ENCODE results near the gene ANAPC5.
"Not testable (repeated sequence)": the region's sequence is repeated elsewhere in the genome, so short reads cannot be mapped to it uniquely, and the experiment has no call there.

The ANAPC5 gene

DNA sequence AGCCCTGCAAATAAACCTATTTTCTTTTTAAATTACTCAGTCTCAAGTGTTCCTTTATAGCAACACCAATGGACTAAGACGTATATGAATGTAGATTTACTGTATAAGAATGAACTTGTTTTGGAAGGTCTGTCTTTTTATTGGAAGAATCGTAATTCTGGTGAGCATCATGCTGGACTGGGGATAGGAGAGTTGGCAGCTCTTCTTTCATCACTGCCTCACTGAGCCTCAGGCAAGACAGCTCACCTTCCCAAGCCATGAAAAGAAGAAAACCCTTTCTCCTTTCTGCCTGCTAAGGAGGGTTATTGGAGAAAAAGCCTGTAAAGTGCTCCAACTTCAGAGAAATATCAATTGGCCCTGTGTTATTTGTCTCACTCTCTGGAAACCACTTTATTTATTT lies 38.6 kb upstream of the ANAPC5 start:
- no peaks in the 10 kb centered on the region for H3K9me3 ChIP-seq (replicated peaks in 1 of 2; ENCODE audit: control insufficient read depth in 2 of 2, insufficient read depth in 1 of 2, low read depth in 1 of 2, low read length in 2 of 2)
- no peak overlapping the region for H2BK120ac ChIP-seq (ENCODE audit: low read depth, low read length)
- H2BK12ac ChIP-seq (ENCODE audit: low read length): no peak overlapping the region
- no peak overlapping the region for H2AK5ac ChIP-seq (ENCODE audit: low read depth, low read length)
- no peaks in the 10 kb centered on the region for H3K79me1 ChIP-seq (ENCODE audit: low read depth, low read length)
- no CpG with 5 or more reads among the region's 2 CpGs for WGBS, 2 donors (ENCODE audit: extremely low coverage in 2 of 2, insufficient read length in 2 of 2, insufficient replicate concordance in 1 of 2)
- no peak overlapping the region for H4K8ac ChIP-seq (ENCODE audit: low read depth, low read length)
- no peak overlapping the region for H3K27ac ChIP-seq (replicated peaks; ENCODE audit: low read length)
- no peaks in the 10 kb centered on the region for H3K27me3 ChIP-seq (ENCODE audit: control insufficient read depth in 3 of 3, insufficient read depth in 3 of 3, low read depth in 1 of 3, low read length in 3 of 3)
- no peak overlapping the region for H4K91ac ChIP-seq (ENCODE audit: low read depth, low read length, poor library complexity)
- H3K4me2 ChIP-seq (ENCODE audit: insufficient read depth, low read length, poor library complexity, severe bottlenecking): no peak overlapping the region
- no peak overlapping the region for H3K18ac ChIP-seq (ENCODE audit: low read length)
- H2BK15ac ChIP-seq (ENCODE audit: low read length): no peak overlapping the region
- no peak overlapping the region for H3K9ac ChIP-seq (ENCODE audit: low read depth, low read length, poor library complexity)
- H3K23ac ChIP-seq (ENCODE audit: low read depth, low read length, poor library complexity): no peak overlapping the region
- no peak for DNase-seq (ENCODE audit: low spot score)
- no peak overlapping the region for H2AFZ ChIP-seq (ENCODE audit: low read length)
- H3K4me1 ChIP-seq (ENCODE audit: control insufficient read depth in 2 of 2, insufficient read depth in 1 of 2, low read depth in 1 of 2, low read length in 2 of 2): peaks cover 0 to 2% of the 10 kb centered on the region in 2 donors
- H2BK5ac ChIP-seq (ENCODE audit: low read length): no peak overlapping the region
- H3K4ac ChIP-seq (ENCODE audit: low read length): no peak overlapping the region
- H3K14ac ChIP-seq (ENCODE audit: low read length): no peak overlapping the region
- H3K36me3 ChIP-seq (replicated peaks in 1 of 2; ENCODE audit: control insufficient read depth in 2 of 2, insufficient read depth in 2 of 2, low read length in 2 of 2): no peaks in the 10 kb centered on the region
- H3K4me3 ChIP-seq (ENCODE audit: low read length in 2 of 2): no peak overlapping the region

DNA sequence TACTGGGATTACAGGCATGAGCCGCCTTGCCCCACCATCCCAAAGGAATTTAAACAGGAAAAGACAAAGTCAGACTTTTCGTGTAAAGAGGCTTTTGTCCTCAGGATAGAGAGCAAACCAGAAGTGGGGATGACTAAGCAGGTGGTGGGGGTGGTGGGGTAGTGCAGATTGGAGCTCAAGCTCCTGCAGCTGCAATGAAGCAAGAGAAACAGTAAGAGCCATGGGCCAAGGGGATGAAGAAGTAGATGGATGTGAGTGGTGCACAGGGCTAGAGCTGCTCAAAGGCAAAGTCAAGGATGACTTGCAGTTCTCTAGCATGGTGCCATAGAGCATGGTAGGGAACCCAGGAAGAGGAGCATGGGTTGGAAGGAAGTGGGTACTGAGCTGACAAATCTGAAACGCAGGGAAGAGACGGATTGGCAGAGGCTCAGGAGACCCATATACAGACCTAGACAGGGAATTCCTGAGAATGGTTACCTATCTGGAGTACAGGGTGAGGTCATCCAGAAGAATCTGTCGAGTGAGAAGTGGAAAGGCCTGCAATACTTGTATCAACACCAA lies 36.3 kb upstream of the ANAPC5 start:
- Histone ChIP-seq H3K4me3 (ENCODE audit: low read length in 2 of 2) (no peak overlapping the region), H3K4me2 (ENCODE audit: insufficient read depth, low read length, poor library complexity, severe bottlenecking) (no peak overlapping the region), H3K18ac (ENCODE audit: low read length) (no peak overlapping the region), H3K27me3 (ENCODE audit: control insufficient read depth in 3 of 3, insufficient read depth in 3 of 3, low read depth in 1 of 3, low read length in 3 of 3) (no peaks in the 10 kb centered on the region), H2BK120ac (ENCODE audit: low read depth, low read length) (no peak overlapping the region), H3K23ac (ENCODE audit: low read depth, low read length, poor library complexity) (no peak overlapping the region), H4K8ac (ENCODE audit: low read depth, low read length) (no peak overlapping the region), H3K4me1 (ENCODE audit: control insufficient read depth in 2 of 2, insufficient read depth in 1 of 2, low read depth in 1 of 2, low read length in 2 of 2) (peaks cover 0 to 2% of the 10 kb centered on the region in 2 donors), H2AFZ (ENCODE audit: low read length) (no peak overlapping the region), H3K79me1 (ENCODE audit: low read depth, low read length) (no peaks in the 10 kb centered on the region), H2BK15ac (ENCODE audit: low read length) (no peak overlapping the region), H2AK5ac (ENCODE audit: low read depth, low read length) (no peak overlapping the region), H3K36me3 (replicated peaks in 1 of 2; ENCODE audit: control insufficient read depth in 2 of 2, insufficient read depth in 2 of 2, low read length in 2 of 2) (no peaks in the 10 kb centered on the region), H2BK5ac (ENCODE audit: low read length) (no peak overlapping the region), H3K4ac (ENCODE audit: low read length) (no peak overlapping the region), H3K9ac (ENCODE audit: low read depth, low read length, poor library complexity) (no peak overlapping the region), H2BK12ac (ENCODE audit: low read length) (no peak overlapping the region), H4K91ac (ENCODE audit: low read depth, low read length, poor library complexity) (no peak overlapping the region), H3K14ac (ENCODE audit: low read length) (no peak overlapping the region), H3K27ac (replicated peaks; ENCODE audit: low read length) (no peak overlapping the region), H3K9me3 (replicated peaks in 1 of 2; ENCODE audit: control insufficient read depth in 2 of 2, insufficient read depth in 1 of 2, low read depth in 1 of 2, low read length in 2 of 2) (no peaks in the 10 kb centered on the region)
- DNase-seq (ENCODE audit: low spot score): no peak
- WGBS, 2 donors (ENCODE audit: extremely low coverage in 2 of 2, insufficient read length in 2 of 2, insufficient replicate concordance in 1 of 2): no CpG with 5 or more reads among the region's 5 CpGs

GRCh38 chr12:121384891-121385290 lies 32.7 kb upstream of the ANAPC5 start:
- H3K18ac ChIP-seq (ENCODE audit: low read length); H3K27me3 ChIP-seq (ENCODE audit: control insufficient read depth in 3 of 3, insufficient read depth in 3 of 3, low read depth in 1 of 3, low read length in 3 of 3); H2BK5ac ChIP-seq (ENCODE audit: low read length); H2BK15ac ChIP-seq (ENCODE audit: low read length); H3K36me3 ChIP-seq (replicated peaks in 1 of 2; ENCODE audit: control insufficient read depth in 2 of 2, insufficient read depth in 2 of 2, low read length in 2 of 2); H3K9me3 ChIP-seq (replicated peaks in 1 of 2; ENCODE audit: control insufficient read depth in 2 of 2, insufficient read depth in 1 of 2, low read depth in 1 of 2, low read length in 2 of 2); H3K4me2 ChIP-seq (ENCODE audit: insufficient read depth, low read length, poor library complexity, severe bottlenecking); H3K14ac ChIP-seq (ENCODE audit: low read length); H4K91ac ChIP-seq (ENCODE audit: low read depth, low read length, poor library complexity); H3K4me3 ChIP-seq (ENCODE audit: low read length in 2 of 2); H3K23ac ChIP-seq (ENCODE audit: low read depth, low read length, poor library complexity); H3K4me1 ChIP-seq (ENCODE audit: control insufficient read depth in 2 of 2, insufficient read depth in 1 of 2, low read depth in 1 of 2, low read length in 2 of 2); DNase-seq (ENCODE audit: low spot score); H4K8ac ChIP-seq (ENCODE audit: low read depth, low read length); H3K9ac ChIP-seq (ENCODE audit: low read depth, low read length, poor library complexity); H2AK5ac ChIP-seq (ENCODE audit: low read depth, low read length); H3K4ac ChIP-seq (ENCODE audit: low read length); H3K79me1 ChIP-seq (ENCODE audit: low read depth, low read length); H3K27ac ChIP-seq (replicated peaks; ENCODE audit: low read length); H2BK120ac ChIP-seq (ENCODE audit: low read depth, low read length); H2AFZ ChIP-seq (ENCODE audit: low read length); H2BK12ac ChIP-seq (ENCODE audit: low read length): not testable (repeated sequence)
- no CpG with 5 or more reads among the region's 6 CpGs for WGBS, 2 donors (ENCODE audit: extremely low coverage in 2 of 2, insufficient read length in 2 of 2, insufficient replicate concordance in 1 of 2)

GRCh38 chr12:121383601-121384021 lies 31.4 kb upstream of the ANAPC5 start:
- no peaks in the 10 kb centered on the region for H3K79me1 ChIP-seq (ENCODE audit: low read depth, low read length)
- H2BK5ac ChIP-seq (ENCODE audit: low read length): no peak overlapping the region
- no peak overlapping the region for H3K9ac ChIP-seq (ENCODE audit: low read depth, low read length, poor library complexity)
- H2AK5ac ChIP-seq (ENCODE audit: low read depth, low read length): no peak overlapping the region
- no peaks in the 10 kb centered on the region for H3K27me3 ChIP-seq (ENCODE audit: control insufficient read depth in 3 of 3, insufficient read depth in 3 of 3, low read depth in 1 of 3, low read length in 3 of 3)
- H3K4me3 ChIP-seq (ENCODE audit: low read length in 2 of 2): no peak overlapping the region
- no peak for DNase-seq (ENCODE audit: low spot score)
- no peak overlapping the region for H2BK15ac ChIP-seq (ENCODE audit: low read length)
- H3K23ac ChIP-seq (ENCODE audit: low read depth, low read length, poor library complexity): no peak overlapping the region
- no peaks in the 10 kb centered on the region for H3K36me3 ChIP-seq (replicated peaks in 1 of 2; ENCODE audit: control insufficient read depth in 2 of 2, insufficient read depth in 2 of 2, low read length in 2 of 2)
- no peak overlapping the region for H3K27ac ChIP-seq (replicated peaks; ENCODE audit: low read length)
- no peak overlapping the region for H3K4me2 ChIP-seq (ENCODE audit: insufficient read depth, low read length, poor library complexity, severe bottlenecking)
- WGBS, 2 donors (ENCODE audit: extremely low coverage in 2 of 2, insufficient read length in 2 of 2, insufficient replicate concordance in 1 of 2): no CpG with 5 or more reads among the region's 9 CpGs
- H4K91ac ChIP-seq (ENCODE audit: low read depth, low read length, poor library complexity): no peak overlapping the region
- no peak overlapping the region for H3K4ac ChIP-seq (ENCODE audit: low read length)
- no peak overlapping the region for H2AFZ ChIP-seq (ENCODE audit: low read length)
- no peak overlapping the region for H2BK12ac ChIP-seq (ENCODE audit: low read length)
- peaks cover 0 to 2% of the 10 kb centered on the region in 2 donors for H3K4me1 ChIP-seq (ENCODE audit: control insufficient read depth in 2 of 2, insufficient read depth in 1 of 2, low read depth in 1 of 2, low read length in 2 of 2)
- H3K14ac ChIP-seq (ENCODE audit: low read length): no peak overlapping the region
- H4K8ac ChIP-seq (ENCODE audit: low read depth, low read length): no peak overlapping the region
- H2BK120ac ChIP-seq (ENCODE audit: low read depth, low read length): no peak overlapping the region
- no peak overlapping the region for H3K18ac ChIP-seq (ENCODE audit: low read length)
- no peaks in the 10 kb centered on the region for H3K9me3 ChIP-seq (replicated peaks in 1 of 2; ENCODE audit: control insufficient read depth in 2 of 2, insufficient read depth in 1 of 2, low read depth in 1 of 2, low read length in 2 of 2)
